ENCODE data around the gene HDAC10.

- no peak for TF ChIP-seq MAX (IDR thresholded peaks at IDR 0.05)
- TF ChIP-seq CEBPB (IDR thresholded peaks at IDR 0.05) = no peak
- no peak for TF ChIP-seq YY1 (IDR thresholded peaks at IDR 0.05; ENCODE audit: low read depth)
- TF ChIP-seq EP300 (IDR thresholded peaks at IDR 0.05; ENCODE audit: borderline replicate concordance) = no peak
- no peak for TF ChIP-seq RAD21 (IDR thresholded peaks at IDR 0.05; ENCODE audit: low read depth)
- TF ChIP-seq REST (IDR thresholded peaks at IDR 0.05; ENCODE audit: low read depth) = no peak
These were observed 41.8 kb downstream of the HDAC10 start for GRCh38 chr22:50208939-50209892.
